Measurements from ENCODE around the gene UMAD1.

DNA sequence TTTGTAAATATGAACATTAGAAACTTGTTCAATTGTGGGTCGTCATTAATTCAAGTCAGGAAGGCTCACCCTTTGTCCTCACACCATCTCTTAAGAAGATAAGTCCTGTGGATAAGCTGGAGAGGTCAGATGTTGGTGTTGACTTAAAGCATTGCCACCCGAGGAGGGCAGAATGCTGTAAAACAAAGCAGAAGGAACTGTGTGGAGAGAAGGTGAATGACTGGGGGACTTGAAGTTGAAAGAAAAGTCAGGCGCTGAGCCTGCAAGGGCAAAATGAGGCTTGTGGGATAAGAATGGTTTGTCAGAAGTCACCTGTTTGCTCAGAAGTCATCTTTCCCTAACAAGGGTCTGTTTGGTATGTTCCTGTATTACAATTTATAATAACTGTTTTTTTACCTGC, 68.7 kb downstream of the UMAD1 start:
- TF ChIP-seq POLR2A (IDR thresholded peaks at IDR 0.05; ENCODE audit: low read depth, low read length) = no peak
- TF ChIP-seq, protein P1, sequence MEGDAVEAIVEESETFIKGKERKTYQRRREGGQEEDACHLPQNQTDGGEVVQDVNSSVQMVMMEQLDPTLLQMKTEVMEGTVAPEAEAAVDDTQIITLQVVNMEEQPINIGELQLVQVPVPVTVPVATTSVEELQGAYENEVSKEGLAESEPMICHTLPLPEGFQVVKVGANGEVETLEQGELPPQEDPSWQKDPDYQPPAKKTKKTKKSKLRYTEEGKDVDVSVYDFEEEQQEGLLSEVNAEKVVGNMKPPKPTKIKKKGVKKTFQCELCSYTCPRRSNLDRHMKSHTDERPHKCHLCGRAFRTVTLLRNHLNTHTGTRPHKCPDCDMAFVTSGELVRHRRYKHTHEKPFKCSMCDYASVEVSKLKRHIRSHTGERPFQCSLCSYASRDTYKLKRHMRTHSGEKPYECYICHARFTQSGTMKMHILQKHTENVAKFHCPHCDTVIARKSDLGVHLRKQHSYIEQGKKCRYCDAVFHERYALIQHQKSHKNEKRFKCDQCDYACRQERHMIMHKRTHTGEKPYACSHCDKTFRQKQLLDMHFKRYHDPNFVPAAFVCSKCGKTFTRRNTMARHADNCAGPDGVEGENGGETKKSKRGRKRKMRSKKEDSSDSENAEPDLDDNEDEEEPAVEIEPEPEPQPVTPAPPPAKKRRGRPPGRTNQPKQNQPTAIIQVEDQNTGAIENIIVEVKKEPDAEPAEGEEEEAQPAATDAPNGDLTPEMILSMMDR (IDR thresholded peaks at IDR 0.05; ENCODE audit: extremely low read depth in 1 of 2, insufficient read depth in 1 of 2, low read depth in 1 of 2, low read length in 2 of 2) = no peak
